Smooth muscle cell (in vitro differentiated cells): Measurements from ENCODE around the gene CDK5RAP2. TPM values are rescaled to one million over a fixed set of nuclear protein-coding genes. Genes with fewer than 3 reads are reported as not detected.

Source experiments
- DNase-seq: peaks from one replicate; lab custom pipeline; 2025; ENCODE audit not compliant: unreplicated experiment; lab: John Stamatoyannopoulos, UW
- H2AFZ ChIP-seq: fragments of 200-600 bp; sonication (generic); 2 replicates; pipeline ENCODE4 v1.6.0; 2016; ENCODE audit warnings: antibody characterized with exemption, low read depth, mild to moderate bottlenecking
- H3F3A ChIP-seq: fragments of 200-600 bp; sonication (generic); 2 replicates; pipeline ENCODE4 v1.6.0; 2017; ENCODE audit warnings: antibody characterized with exemption, low read depth
- H3K27ac ChIP-seq: fragments of 200-600 bp; sonication (generic); 2 replicates; pipeline ENCODE4 v1.5.1; 2016; ENCODE audit warnings: low read depth, mild to moderate bottlenecking
- H3K27me3 ChIP-seq: fragments of 200-600 bp; sonication (generic); 2 replicates; pipeline ENCODE4 v1.6.1; 2016; ENCODE audit warnings: low read depth, mild to moderate bottlenecking
- H3K36me3 ChIP-seq: fragments of 200-600 bp; sonication (generic); 2 replicates; pipeline ENCODE4 v1.5.1; 2016; ENCODE audit warnings: low read depth
- H3K4me1 ChIP-seq: fragments of 200-600 bp; sonication (generic); 2 replicates; pipeline ENCODE4 v1.5.1; 2016; ENCODE audit warnings: low read depth
- H3K4me2 ChIP-seq: fragments of 200-600 bp; sonication (generic); 2 replicates; pipeline ENCODE4 v1.6.0; 2016; ENCODE audit warnings: mild to moderate bottlenecking
- H3K4me3 ChIP-seq: fragments of 200-600 bp; sonication (generic); 2 replicates; pipeline ENCODE4 v1.5.1; 2016; ENCODE audit warnings: mild to moderate bottlenecking
- H3K79me2 ChIP-seq: fragments of 200-600 bp; sonication (generic); 2 replicates; pipeline ENCODE4 v1.6.0; 2016; ENCODE audit warnings: low read depth, mild to moderate bottlenecking
- H3K9ac ChIP-seq: fragments of 200-600 bp; sonication (generic); 2 replicates; pipeline ENCODE4 v1.6.0; 2016; ENCODE audit warnings: low read depth
- H3K9me3 ChIP-seq: fragments of 200-600 bp; sonication (generic); replicated peaks from 2 replicates; pipeline ENCODE4 v1.5.1; 2016; ENCODE audit warnings: low read depth
- H4K20me1 ChIP-seq: fragments of 200-600 bp; sonication (generic); 2 replicates; pipeline ENCODE4 v1.6.0; 2016; ENCODE audit warnings: low read depth
- WGBS: methylation state at CpG from one replicate; pipeline ENCODE4 v1.1.7; 2016; ENCODE audit warnings: low lambda C conversion rate; 5-methylcytosine and 5-hydroxymethylcytosine counted together
- polyA plus RNA-seq: library from polyadenylated mRNA; unstranded; fragments of >200 nt; fragmentation: Nextera tagmentation; extraction: Ambion mirVana; gene quantifications from 2 replicates; pipeline ENCODE4 v1.2.1, GENCODE V29; 2016
- total RNA-seq: library from RNA; depleted of rRNA; stranded (reverse); fragments of >200 nt; gene quantifications from 2 replicates; pipeline ENCODE4 v1.2.3, GENCODE V29; 2014
- TF ChIP-seq, protein P1 (sequence below): fragments of 200-600 bp; sonication (generic); IDR thresholded peaks from 2 replicates; pipeline ENCODE4 v1.5.1; 2017; ENCODE audit warnings: borderline replicate concordance, mild to moderate bottlenecking, antibody characterized with exemption; ENCODE audit not compliant: insufficient read depth, poor library complexity, severe bottlenecking

CDK5RAP2 gene
- total and polyA plus RNA-seq, 2 experiments from 2014 or later: 33.7 to 38.3 TPM

DNA sequence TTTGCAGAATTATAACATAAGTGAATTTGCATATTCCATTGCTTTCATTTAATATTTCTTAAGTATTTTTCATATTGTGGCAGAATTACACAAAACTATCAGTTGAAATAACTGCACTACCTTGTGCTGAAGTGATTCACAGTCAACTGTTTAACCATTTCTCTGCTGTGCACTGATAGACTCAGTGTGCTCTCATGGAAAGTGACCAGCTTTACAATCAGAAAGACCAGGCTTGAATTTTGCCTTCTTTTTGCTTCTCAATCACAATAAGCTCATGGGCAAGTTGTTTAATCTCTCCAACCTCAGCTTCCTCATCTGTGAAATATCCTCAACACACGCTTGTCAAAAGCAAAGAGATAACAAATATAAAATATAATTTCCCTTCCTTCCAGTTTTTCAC, 18.3 kb downstream of the CDK5RAP2 start:
- WGBS: 88% methylated on average over 1 of the region's 1 CpG
- Histone ChIP-seq H3K79me2 (peaks cover 3% of the 10 kb centered on the region), H3K27ac (no peak overlapping the region), H3K36me3 (no peaks in the 10 kb centered on the region), H3K27me3 (no peaks in the 10 kb centered on the region), H4K20me1 (peaks cover 20% of the 10 kb centered on the region), H3F3A (no peaks in the 10 kb centered on the region), H2AFZ (no peak overlapping the region), H3K4me1 (no peaks in the 10 kb centered on the region), H3K4me2 (no peak overlapping the region), H3K4me3 (no peak overlapping the region), H3K9ac (no peak overlapping the region), H3K9me3 (no peaks in the 10 kb centered on the region)
- DNase-seq: no peak
- TF ChIP-seq, protein P1, sequence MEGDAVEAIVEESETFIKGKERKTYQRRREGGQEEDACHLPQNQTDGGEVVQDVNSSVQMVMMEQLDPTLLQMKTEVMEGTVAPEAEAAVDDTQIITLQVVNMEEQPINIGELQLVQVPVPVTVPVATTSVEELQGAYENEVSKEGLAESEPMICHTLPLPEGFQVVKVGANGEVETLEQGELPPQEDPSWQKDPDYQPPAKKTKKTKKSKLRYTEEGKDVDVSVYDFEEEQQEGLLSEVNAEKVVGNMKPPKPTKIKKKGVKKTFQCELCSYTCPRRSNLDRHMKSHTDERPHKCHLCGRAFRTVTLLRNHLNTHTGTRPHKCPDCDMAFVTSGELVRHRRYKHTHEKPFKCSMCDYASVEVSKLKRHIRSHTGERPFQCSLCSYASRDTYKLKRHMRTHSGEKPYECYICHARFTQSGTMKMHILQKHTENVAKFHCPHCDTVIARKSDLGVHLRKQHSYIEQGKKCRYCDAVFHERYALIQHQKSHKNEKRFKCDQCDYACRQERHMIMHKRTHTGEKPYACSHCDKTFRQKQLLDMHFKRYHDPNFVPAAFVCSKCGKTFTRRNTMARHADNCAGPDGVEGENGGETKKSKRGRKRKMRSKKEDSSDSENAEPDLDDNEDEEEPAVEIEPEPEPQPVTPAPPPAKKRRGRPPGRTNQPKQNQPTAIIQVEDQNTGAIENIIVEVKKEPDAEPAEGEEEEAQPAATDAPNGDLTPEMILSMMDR: no peak

DNA sequence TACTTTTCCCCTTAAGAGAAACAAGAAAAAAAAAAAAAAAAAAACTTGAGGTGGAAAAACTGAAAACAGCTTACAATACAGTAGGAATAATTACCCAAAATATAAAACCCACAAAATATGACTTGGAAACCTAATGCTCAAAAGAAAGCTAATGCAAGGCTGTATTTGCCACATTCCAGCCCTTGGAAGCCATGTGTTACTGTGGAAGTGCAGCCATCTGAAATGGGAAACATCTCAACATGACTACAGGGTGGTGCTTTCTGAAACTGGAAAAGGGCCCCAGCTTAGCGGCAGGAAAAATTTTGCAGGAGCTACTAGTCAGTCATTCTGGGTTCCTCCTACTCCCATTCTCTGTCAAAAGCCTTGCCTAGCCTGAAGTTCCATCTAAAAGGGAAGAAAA, 20.4 kb downstream of the CDK5RAP2 start:
- no peak overlapping the region for H3K27ac ChIP-seq
- H3F3A ChIP-seq: no peaks in the 10 kb centered on the region
- DNase-seq: no peak
- peaks cover 15% of the 10 kb centered on the region for H4K20me1 ChIP-seq
- peaks cover 3% of the 10 kb centered on the region for H3K79me2 ChIP-seq
- no peak overlapping the region for H3K4me2 ChIP-seq
- H3K9me3 ChIP-seq: no peaks in the 10 kb centered on the region
- no peaks in the 10 kb centered on the region for H3K27me3 ChIP-seq
- H2AFZ ChIP-seq: no peak overlapping the region
- 94% methylated on average over 1 of the region's 1 CpG for WGBS
- H3K4me3 ChIP-seq: no peak overlapping the region
- no peaks in the 10 kb centered on the region for H3K4me1 ChIP-seq
- H3K36me3 ChIP-seq: no peaks in the 10 kb centered on the region
- no peak overlapping the region for H3K9ac ChIP-seq
- TF ChIP-seq, protein P1: no peak

DNA sequence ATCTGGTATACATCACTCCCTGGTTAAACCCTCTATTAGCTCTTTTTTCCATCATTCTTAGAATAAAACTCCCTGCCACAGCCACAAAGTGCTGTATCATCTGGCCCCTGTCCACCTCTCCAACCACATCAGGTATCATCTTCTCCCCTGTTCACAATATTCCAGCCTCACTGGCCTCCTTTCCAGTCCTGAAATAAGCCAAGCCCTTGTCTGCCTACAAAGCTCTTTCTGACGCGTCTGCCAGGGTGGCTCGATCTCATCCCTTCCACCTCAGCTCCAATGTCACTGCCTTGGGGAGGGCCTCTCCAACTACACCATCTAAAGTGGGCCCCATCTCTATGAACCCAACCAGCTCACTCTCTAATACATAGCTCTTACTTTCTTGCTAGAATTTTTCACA, 21.5 kb downstream of the CDK5RAP2 start:
- Histone ChIP-seq H3K79me2 (peaks cover 7% of the 10 kb centered on the region), H3F3A (no peaks in the 10 kb centered on the region), H3K36me3 (no peaks in the 10 kb centered on the region), H3K27me3 (no peaks in the 10 kb centered on the region), H3K4me2 (no peak overlapping the region), H4K20me1 (peaks cover 13% of the 10 kb centered on the region), H3K9ac (no peak overlapping the region), H2AFZ (no peak overlapping the region), H3K27ac (no peak overlapping the region), H3K4me1 (no peaks in the 10 kb centered on the region), H3K9me3 (no peaks in the 10 kb centered on the region), H3K4me3 (no peak overlapping the region)
- TF ChIP-seq, protein P1: no peak
- no peak for DNase-seq
- 97% methylated on average over 3 of the region's 3 CpGs for WGBS

DNA sequence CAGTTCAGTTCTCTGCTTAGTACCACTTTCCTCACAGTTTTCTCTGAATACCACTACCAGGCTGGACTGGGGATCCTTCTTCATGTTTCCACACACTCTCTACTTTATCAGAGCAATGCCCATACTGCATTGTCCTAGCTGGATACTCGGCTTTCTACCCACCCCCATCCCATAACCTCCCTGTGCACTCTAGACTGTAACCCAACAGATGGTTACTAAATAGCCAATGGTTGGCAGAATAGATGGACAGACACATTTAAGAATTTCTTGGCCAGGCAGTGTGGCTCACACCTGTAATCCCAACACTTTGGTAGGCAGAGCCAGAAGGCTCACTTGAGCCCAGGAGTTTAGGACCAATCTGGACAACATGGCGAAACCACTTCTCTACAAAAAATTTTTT, 22.8 kb downstream of the CDK5RAP2 start:
- WGBS: 45% methylated on average over 2 of the region's 2 CpGs
- H4K20me1 ChIP-seq: peaks cover under 1% of the 10 kb centered on the region

More for the DNA sequence above, 22.8 kb downstream of the CDK5RAP2 start:
- Histone ChIP-seq H3K27me3 (no peaks in the 10 kb centered on the region), H3K4me3 (no peak overlapping the region), H3K4me1 (no peaks in the 10 kb centered on the region), H3K36me3 (no peaks in the 10 kb centered on the region), H3K9me3 (no peaks in the 10 kb centered on the region), H3K4me2 (no peak overlapping the region), H3K79me2 (peaks cover 7% of the 10 kb centered on the region), H2AFZ (no peak overlapping the region), H3F3A (no peaks in the 10 kb centered on the region), H3K27ac (no peak overlapping the region), H3K9ac (no peak overlapping the region)
- TF ChIP-seq, protein P1: no peak
- no peak for DNase-seq
